GM18502 (cell line): ENCODE measurements around the gene TMEM38A.
"Not testable (repeated sequence)": the region's sequence is repeated elsewhere in the genome, so short reads cannot be mapped to it uniquely, and the experiment has no call there.

Source experiments
- ATAC-seq: cut with Tn5 transposase; IDR thresholded peaks from one replicate; pipeline ENCODE4 v1.9.1; 2021; ENCODE audit warnings: mild to moderate bottlenecking; ENCODE audit not compliant: unreplicated experiment, poor library complexity

Gene TMEM38A

GRCh38 chr19:16673231-16673630, 12.3 kb downstream of the TMEM38A start:
- no peak for ATAC-seq

DNA sequence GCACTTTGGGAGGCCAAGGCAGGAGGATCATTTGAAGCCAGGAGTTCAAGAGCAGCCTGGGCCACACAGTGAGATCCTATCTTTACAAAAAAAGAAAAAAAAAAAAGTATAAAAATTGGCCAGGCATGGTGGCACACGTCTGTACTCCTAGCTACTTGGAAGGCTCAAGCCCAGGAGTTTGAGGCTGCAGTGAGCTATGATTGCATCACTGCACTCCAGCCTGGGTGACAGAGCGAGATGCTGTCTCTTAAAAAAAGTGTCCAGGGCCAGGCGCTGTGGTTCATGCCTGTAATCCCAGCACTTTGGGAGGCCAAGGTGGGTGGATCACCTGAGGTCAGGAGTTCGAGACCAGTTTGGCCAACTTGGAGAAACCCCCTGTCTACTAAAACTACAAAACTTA, 12.9 kb downstream of the TMEM38A start:
- not testable (repeated sequence) for ATAC-seq

DNA sequence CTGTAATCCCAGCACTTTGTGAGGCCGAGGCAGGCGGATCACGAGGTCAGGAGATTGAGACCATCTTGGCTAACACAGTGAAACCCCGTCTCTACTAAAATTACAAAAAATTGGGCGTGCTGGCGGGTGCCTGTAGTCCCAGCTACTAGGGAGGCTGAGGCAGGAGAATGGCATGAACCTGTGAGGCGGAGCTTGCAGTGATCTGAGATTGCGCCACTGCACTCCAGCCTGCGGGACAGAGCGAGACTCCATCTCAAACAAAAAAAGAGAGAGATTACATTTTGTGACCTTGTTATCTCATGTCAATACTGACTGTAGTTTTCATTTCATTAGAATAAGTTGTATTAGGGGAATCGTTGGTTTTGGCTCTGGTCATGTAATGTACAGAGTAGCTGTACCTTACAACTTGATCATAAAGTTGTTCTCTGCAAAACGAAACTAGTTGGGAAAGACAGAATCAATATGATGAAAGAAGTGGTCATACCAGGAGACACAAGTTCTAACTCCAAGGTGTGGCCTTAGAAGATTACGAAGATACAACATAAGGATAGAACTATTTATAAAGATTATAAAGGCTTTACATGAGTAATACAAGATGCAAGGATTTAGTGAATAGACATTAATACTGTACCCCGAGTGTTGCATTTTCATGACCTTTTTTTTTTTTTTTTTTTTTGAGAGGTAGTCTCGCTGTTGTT, 15.3 kb downstream of the TMEM38A start:
- no peak for ATAC-seq

GRCh38 chr19:16677055-16677454, 16.1 kb downstream of the TMEM38A start:
- no peak for ATAC-seq

GRCh38 chr19:16678498-16678897, 17.6 kb downstream of the TMEM38A start:
- no peak for ATAC-seq

DNA sequence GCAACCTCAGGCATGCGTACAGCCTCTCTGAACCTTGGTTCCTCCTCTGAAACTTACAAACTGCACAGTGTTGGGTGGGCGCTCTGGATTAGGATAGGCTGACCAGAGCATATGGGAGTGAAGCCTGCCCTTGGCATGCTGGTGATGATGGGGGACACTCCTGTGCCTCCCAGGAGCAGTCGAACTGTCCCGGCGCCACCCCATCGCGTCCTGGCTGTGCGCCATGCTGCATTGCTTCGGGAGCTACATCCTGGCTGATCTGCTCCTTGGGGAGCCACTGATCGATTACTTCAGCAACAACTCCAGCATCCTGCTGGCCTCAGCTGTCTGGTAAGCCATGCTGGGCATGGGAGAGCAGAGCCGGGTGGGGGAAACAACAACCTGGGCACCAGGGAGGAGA, 18.9 kb downstream of the TMEM38A start:
- no peak for ATAC-seq

DNA sequence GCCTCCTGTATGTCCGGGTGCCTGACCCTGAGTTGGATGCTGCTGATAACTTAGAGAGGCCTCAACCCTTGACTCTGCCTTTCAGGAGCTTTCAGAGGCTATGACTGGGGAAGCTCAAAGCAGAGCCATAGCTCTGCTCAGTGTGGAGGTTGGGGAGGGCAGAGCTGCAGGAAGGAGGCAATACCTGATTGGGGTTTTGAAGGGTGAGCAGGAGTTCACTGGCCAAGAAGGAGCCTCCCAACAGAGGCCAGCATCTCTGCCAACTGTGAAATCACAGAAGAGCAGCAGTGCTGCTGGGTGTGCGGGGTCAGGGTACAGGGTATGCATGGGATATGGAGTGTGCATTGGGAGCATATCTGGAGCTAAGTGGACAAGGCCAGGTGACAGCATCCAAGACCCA, 21.6 kb downstream of the TMEM38A start:
- ATAC-seq: no peak

- no peak for ATAC-seq
These were observed 23.3 kb downstream of the TMEM38A start for GRCh38 chr19:16684216-16684615.

DNA sequence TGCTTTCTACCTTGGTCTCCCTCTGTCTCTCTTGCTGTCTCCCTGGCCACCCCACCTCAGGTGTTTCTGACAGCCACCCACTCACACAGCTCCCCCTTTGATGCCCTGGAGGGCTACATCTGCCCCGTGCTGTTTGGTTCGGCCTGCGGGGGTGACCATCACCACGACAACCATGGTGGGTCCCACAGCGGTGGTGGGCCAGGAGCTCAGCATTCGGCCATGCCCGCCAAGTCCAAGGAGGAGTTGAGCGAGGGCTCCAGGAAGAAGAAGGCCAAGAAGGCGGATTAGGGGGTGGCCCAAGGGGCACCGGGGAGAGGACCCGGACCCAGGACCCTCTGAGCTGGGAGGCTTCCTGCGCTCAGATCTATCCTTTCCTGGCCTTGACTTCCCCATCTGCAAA, 27.1 kb downstream of the TMEM38A start:
- no peak for ATAC-seq

DNA sequence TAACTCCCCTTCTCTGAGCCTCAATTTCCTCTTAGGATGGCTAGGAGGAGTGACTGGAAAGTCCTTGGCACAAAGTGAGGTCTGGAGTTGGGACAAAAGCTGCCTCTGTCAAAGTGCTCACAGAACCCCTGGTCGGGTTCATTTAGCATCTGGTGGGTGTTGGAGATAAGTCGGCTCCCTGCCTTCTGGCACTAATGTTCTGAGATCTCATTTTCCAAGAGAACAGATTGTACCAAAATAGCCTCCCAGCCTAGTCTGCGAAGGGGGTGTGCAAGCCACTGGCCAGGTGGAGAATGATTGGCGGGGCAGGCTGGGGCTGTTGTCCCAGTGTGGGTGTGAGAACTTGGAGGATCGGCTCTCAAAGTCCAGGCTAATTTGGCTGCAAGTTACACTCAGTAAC, 38.0 kb downstream of the TMEM38A start:
- ATAC-seq: no peak

GRCh38 chr19:16702123-16702522, 41.2 kb downstream of the TMEM38A start:
- ATAC-seq: no peak

- ATAC-seq: no peak
These were observed 42.7 kb downstream of the TMEM38A start for GRCh38 chr19:16703677-16704076.

GRCh38 chr19:16710870-16711269, 49.9 kb downstream of the TMEM38A start:
- not testable (repeated sequence) for ATAC-seq

- not testable (repeated sequence) for ATAC-seq
These were observed 51.4 kb downstream of the TMEM38A start for GRCh38 chr19:16712295-16712694.

DNA sequence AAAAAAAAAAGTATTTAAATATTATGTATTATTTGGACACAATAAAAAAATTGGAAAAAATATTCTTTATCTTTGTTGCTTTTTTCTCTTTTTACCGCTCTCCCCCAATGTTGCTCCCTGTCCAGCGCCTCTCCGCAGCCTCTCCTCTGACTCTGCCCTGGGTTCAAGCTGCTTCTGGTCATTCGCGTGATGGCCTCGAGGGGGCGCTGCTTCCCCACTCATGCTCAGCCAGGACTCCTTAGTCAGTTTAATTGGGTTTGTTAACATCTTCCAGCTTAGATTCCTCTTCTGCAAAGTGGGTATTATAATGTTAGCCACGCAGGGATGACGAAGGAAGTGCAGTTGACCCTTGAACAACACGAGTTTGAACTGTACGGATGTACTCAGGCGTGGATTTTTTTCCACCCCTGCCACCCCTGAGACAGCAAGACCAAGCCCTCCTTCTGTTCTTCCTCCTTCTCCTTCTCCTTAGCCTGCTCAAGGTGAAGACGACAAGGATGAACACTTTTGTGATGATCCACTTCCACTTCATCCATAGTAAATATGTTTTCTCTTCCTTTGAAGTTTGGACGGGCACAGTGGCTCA, 53.9 kb downstream of the TMEM38A start:
- ATAC-seq: no peak

- no peak for ATAC-seq
These were observed 54.7 kb downstream of the TMEM38A start for GRCh38 chr19:16715611-16716010.

DNA sequence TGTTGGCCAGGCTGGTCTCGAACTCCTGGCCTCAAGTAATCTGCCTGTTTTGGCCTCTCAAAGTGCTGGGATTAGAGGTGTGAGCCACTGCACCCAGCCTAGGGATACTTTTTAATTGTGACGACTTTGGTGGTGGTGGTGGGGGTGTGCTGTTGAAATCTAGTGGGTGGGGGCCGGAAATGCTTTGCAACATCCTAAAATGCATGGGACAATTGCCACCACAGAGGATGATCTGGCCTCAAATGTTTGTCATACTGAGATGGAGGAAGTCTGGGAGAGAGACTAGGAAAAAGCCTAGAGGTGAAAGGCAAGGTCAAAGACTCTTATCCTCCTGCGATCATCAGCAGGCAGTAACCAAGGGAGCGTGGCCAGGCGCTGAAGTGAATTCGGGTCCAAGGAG, 60.1 kb downstream of the TMEM38A start:
- ATAC-seq: no peak

DNA sequence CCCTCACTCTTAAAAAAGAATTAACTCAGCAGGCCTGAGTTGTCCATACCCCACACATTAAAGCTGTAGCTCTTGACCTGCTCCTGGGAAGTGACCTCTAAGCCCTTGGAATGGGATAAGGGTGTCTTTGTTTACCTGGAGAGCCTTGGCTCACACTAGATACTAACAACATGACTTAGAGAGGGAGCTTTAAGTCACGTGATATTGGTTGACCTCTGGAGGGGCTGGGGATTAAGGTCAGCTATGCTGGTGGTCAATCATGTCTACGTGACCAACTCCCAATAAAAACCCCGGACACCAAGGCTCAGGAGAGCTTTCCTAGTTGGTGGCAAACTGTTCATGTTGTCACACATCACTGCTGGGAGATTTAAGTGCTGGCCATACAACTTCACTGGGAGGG, 61.7 kb downstream of the TMEM38A start:
- no peak for ATAC-seq

GRCh38 chr19:16726916-16727315, 66.0 kb downstream of the TMEM38A start:
- no peak for ATAC-seq

GRCh38 chr19:16735650-16736266, 74.8 kb downstream of the TMEM38A start:
- not testable (repeated sequence) for ATAC-seq

GRCh38 chr19:16736709-16737108, 75.8 kb downstream of the TMEM38A start:
- no peak for ATAC-seq

GRCh38 chr19:16737911-16738310, 77.0 kb downstream of the TMEM38A start:
- no peak for ATAC-seq
